HG02759 (cell line): ENCODE data around the gene EIF2B4.
"Not testable (repeated sequence)": the region's sequence is repeated elsewhere in the genome, so short reads cannot be mapped to it uniquely, and the experiment has no call there.

Experiments
- ATAC-seq: cut with Tn5 transposase; IDR thresholded peaks from one replicate; pipeline ENCODE4 v1.9.1; 2021; ENCODE audit warnings: mild to moderate bottlenecking, moderate library complexity; ENCODE audit not compliant: unreplicated experiment

EIF2B4 gene

GRCh38 chr2:27350106-27350693 is 19.9 kb downstream of the EIF2B4 start:
- ATAC-seq: no peak

- no peak for ATAC-seq
These were observed 22.5 kb downstream of the EIF2B4 start for GRCh38 chr2:27347641-27348040.

GRCh38 chr2:27336173-27336572 is 34.0 kb downstream of the EIF2B4 start:
- no peak for ATAC-seq

GRCh38 chr2:27335311-27335710 is 34.8 kb downstream of the EIF2B4 start:
- no peak for ATAC-seq

GRCh38 chr2:27324720-27325119 is 45.4 kb downstream of the EIF2B4 start:
- ATAC-seq: no peak

- ATAC-seq: no peak
These were observed 46.4 kb downstream of the EIF2B4 start for GRCh38 chr2:27323596-27324285.

- ATAC-seq: peak; percentile 95
These were observed 47.2 kb downstream of the EIF2B4 start, which contains the start of gene MPV17 for GRCh38 chr2:27322766-27323595. Gene MPV17, minus strand, starts transcription at chr2:27323097. Its CDS starts 580 bp downstream, at chr2:27322517.

GRCh38 chr2:27322301-27322765 is 47.8 kb downstream of the EIF2B4 start:
- ATAC-seq: no peak

GRCh38 chr2:27320958-27321543 is 49.1 kb downstream of the EIF2B4 start:
- no peak for ATAC-seq

GRCh38 chr2:27319839-27320238 is 50.3 kb downstream of the EIF2B4 start:
- ATAC-seq: not testable (repeated sequence)

- ATAC-seq: no peak
These were observed 53.3 kb downstream of the EIF2B4 start for GRCh38 chr2:27316655-27317412.

GRCh38 chr2:27315122-27315521 is 55.0 kb downstream of the EIF2B4 start:
- ATAC-seq: no peak

GRCh38 chr2:27314709-27315108 is 55.4 kb downstream of the EIF2B4 start:
- ATAC-seq: no peak
